HG02588 (cell line): Measurements from ENCODE around the gene ACAA1.
"Not testable (repeated sequence)": the region's sequence is repeated elsewhere in the genome, so short reads cannot be mapped to it uniquely, and the experiment has no call there.

ENCODE experiments used
- ATAC-seq: cut with Tn5 transposase; IDR thresholded peaks from one replicate; pipeline ENCODE4 v1.9.1; 2021; ENCODE audit warnings: mild to moderate bottlenecking, moderate library complexity; ENCODE audit not compliant: unreplicated experiment

The ACAA1 gene

GRCh38 chr3:38108649-38109579 lies 28.0 kb downstream of the ACAA1 start:
- no peak for ATAC-seq

- ATAC-seq = no peak
These were observed 28.8 kb downstream of the ACAA1 start for GRCh38 chr3:38107911-38108648.

DNA sequence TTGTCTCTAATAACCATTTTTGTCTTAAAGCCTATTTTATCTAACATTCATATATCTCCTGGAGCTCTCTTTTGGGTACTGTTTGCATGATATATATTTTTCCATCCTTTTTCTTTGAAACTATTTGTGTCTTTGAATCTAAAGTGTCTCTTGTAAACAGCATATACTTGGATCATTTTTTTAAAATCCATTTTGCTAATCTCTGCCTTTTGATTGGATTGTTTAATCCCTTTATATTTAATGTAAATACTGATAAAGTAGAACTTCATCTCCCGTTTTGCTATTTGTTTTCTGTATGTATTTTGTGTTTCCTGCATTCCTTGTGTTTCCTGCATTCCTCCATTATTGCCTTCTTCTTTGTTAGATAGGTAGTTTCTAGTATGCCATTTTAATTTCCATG lies 31.4 kb downstream of the ACAA1 start:
- no peak for ATAC-seq

GRCh38 chr3:38102444-38102814 lies 34.5 kb downstream of the ACAA1 start:
- no peak for ATAC-seq

DNA sequence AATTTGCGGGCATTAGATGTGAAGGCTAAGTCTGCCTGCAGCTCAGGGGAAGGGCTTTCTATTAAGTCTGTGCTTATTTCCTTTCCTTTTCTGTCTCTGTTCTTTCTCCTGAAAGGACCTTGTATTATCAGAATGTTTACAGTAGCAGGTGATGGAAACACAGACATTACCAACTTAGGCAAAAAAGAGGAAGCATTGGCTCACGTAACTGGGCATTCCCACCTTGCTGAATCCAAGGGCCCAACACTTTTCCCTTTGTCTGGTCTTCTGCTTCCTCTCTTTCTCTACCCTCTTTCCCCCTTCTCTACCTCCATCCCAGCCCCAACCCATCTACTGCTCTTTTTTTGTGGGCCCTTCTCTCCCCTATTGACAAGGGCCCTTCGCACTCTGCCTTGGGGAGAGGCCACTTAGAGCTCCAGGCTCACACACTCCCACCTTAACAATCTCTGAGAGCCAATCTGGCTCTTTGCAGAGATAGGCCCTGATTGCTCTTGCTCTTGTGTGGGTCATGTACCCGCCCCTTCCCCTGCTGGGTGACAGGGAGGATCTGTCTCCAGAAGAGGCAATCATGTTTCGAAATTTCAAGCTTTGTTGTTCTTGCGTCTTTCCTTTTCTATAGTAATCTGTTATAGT lies 35.0 kb downstream of the ACAA1 start:
- no peak for ATAC-seq

DNA sequence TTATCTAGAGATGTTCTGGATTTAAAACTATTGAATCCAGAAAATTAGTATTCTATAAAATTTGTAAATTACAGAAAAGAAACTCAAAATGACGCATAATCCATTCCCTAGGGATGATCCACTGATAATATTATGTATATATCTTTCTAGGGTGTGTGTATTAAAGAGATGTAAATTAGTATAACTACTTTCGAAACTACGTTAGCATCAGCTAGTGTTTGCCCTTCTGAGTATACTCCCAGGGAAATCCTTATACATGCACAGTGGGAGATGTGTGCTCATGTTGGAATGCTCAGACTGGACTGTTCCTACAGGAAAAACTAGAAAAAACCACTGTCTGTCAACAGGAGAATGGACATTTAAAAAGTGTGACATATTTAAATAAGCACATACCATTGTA lies 36.4 kb downstream of the ACAA1 start:
- no peak for ATAC-seq

DNA sequence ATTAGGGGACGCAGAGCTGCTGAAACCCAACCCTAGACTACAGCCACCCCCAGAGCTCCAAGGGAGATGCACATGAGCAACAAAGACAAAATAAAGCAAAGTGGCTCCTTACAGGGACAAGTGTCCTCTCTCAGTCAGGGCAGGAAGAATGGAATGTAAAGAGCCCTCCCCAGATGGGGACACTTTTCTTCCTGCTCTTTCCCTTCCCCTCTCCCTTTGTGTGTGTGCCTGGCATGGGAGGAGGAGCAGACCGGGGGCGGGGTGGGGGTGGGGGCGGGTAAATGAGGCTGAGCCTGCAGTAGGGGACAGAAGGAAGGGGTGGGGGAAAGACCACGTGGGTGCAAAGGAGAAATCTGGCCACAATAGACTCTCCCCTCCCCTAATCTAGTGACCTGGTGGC lies 37.4 kb downstream of the ACAA1 start:
- no peak for ATAC-seq

DNA sequence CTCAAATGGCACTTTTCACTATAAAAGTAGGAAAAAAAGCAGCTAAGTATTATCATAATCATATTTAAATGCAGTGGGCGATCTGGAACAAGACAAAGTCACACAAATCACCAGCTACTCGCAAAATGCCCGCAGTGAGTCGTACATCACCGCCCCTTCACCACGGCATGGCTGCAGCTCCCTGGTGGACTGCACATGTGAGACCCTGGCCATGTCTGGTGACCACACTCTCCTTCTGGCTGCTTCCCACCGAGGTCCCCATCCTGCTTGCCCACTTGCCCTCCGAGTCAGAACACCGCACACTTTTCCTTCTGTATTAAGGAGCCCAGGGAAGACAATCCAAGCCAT lies 38.6 kb downstream of the ACAA1 start:
- ATAC-seq = no peak

GRCh38 chr3:38097446-38098375 lies 39.2 kb downstream of the ACAA1 start:
- ATAC-seq = no peak

- no peak for ATAC-seq
These were observed 41.1 kb downstream of the ACAA1 start for GRCh38 chr3:38095669-38096483.

DNA sequence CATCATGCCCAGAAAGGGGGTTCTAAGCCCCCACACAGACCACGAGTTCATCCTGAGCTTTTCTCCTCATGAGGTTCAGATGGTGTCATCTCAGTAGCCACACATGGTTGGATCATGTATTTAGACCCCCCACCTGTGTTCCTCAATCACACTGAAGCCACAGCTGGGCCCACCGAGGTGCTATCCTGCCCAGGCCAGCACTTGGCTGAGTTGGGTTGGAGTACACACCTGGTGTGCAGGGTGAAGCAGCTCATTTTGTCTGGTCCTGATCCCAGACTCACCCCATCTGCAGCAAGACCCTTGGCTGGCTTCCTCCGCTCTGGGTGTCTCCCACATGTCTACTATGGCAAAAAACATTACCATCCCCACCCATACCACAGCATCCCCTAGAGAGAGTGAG lies 41.9 kb downstream of the ACAA1 start:
- ATAC-seq = no peak

DNA sequence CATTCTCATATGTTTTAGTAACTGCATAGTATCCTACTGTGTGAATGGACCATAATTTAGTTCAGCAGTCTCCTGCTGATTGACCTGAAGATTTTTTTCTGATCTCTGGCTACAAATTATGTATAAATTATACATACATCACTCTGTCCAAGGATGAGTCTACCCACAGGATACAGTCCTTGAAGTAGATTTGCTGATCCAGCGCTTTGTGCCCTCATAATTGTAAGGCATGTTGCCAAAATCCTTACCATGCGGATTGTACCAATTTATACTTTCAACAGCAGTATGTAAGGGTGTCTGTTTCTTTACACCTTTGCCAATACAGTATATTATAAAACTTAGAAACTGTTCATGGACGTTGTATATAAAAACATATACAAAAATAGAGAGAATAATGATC lies 46.5 kb downstream of the ACAA1 start:
- ATAC-seq = no peak

GRCh38 chr3:38089163-38089562 lies 47.8 kb downstream of the ACAA1 start:
- no peak for ATAC-seq

DNA sequence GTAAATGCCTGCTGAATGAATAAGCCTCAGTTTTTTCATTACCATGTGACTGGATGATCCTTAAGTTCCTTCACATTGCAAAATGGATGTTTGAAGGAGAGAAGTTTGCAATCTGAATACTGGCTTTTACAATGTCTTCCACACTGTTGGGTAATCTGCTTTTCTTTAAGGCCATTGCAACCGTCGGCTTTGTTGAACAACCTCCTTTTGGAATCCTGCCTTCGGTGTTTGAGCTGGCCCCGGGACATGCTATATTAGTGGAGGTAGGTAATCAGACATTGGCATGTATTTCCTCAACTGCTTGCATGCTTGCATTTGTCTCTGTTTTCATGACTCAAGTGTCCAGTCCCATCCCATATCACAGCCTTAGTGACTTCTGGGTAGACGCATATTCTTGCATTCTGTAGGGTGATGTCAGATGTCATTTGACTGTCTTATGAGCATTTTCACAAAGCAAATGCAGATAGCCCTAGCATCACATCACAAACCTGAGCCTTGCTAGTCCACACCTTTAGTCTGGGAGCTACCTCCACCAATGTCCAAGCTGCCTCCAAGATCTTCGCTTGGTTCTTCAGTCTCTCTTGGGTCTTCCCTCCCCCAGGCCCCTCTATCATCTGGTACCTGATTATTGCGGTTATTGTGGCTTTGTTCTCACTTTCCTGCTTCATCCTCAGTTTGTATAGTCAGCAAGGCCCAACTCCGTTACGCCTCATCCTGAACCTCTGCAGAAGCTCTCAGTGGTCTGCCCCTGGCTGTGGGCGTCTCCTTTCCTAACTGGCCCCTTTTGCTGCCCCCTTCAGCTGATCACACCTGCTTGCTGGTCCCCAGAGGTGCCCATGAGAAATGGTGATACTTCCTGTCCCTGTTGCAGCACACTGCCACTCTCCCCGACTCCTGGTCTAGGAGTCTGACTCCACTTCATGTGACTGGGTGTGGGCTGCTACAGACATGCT lies 48.5 kb downstream of the ACAA1 start:
- no peak for ATAC-seq

DNA sequence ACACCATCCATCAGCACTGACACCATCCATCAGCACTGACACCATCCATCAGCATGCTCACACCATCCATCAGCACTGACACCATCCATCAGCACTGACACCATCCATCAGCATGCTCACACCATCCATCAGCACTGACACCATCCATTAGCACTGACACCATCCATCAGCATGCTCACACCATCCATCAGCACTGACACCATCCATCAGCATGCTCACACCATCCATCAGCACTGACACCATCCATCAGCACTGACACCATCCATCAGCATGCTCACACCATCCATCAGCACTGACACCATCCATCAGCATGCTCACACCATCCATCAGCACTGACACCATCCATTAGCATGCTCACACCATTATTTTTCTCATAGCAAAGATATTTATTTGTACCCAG lies 49.6 kb downstream of the ACAA1 start:
- not testable (repeated sequence) for ATAC-seq

GRCh38 chr3:38086496-38086895 lies 50.4 kb downstream of the ACAA1 start:
- no peak for ATAC-seq

- ATAC-seq = no peak
These were observed 51.0 kb downstream of the ACAA1 start for GRCh38 chr3:38085943-38086324.

- ATAC-seq = no peak
These were observed 51.5 kb downstream of the ACAA1 start for GRCh38 chr3:38085311-38085942.
